HEK293T (cell line): ENCODE data around the gene ANKRD13B.

Source experiments
- ARNT ChIP-seq: fragments of 450-650 bp; IDR thresholded peaks from 2 replicates; pipeline ENCODE4 v1.6.1; 2017; ENCODE audit warnings: mild to moderate bottlenecking
- BHLHE40 ChIP-seq: fragments of 450-650 bp; IDR thresholded peaks from 2 replicates; pipeline ENCODE4 v1.6.1; 2016; ENCODE audit warnings: mild to moderate bottlenecking, moderate library complexity, borderline replicate concordance
- CTBP1 ChIP-seq: fragments of 450-650 bp; IDR thresholded peaks from 2 replicates; pipeline ENCODE4 v1.6.1; 2016; ENCODE audit warnings: borderline replicate concordance
- ELF4 ChIP-seq: fragments of 450-650 bp; IDR thresholded peaks from 2 replicates; pipeline ENCODE4 v1.6.1; 2017; ENCODE audit warnings: antibody characterized with exemption
- FOXK2 ChIP-seq: fragments of 450-650 bp; IDR thresholded peaks from 2 replicates; pipeline ENCODE4 v1.6.1; 2016; ENCODE audit warnings: mild to moderate bottlenecking
- FOXM1 ChIP-seq: fragments of 450-650 bp; IDR thresholded peaks from 2 replicates; pipeline ENCODE4 v1.6.1; 2017; ENCODE audit warnings: mild to moderate bottlenecking, borderline replicate concordance
- HDGF ChIP-seq: fragments of 450-650 bp; IDR thresholded peaks from 2 replicates; pipeline ENCODE4 v1.6.1; 2017; ENCODE audit warnings: antibody characterized with exemption, borderline replicate concordance
- LEF1 ChIP-seq: fragments of 450-650 bp; IDR thresholded peaks from 2 replicates; pipeline ENCODE4 v1.6.1; 2017; ENCODE audit warnings: mild to moderate bottlenecking, borderline replicate concordance
- NFRKB ChIP-seq: fragments of 450-650 bp; IDR thresholded peaks from 2 replicates; pipeline ENCODE4 v1.6.1; 2016; ENCODE audit warnings: mild to moderate bottlenecking, moderate library complexity
- SP1 ChIP-seq: fragments of 450-650 bp; IDR thresholded peaks from 2 replicates; pipeline ENCODE4 v1.6.1; 2017
- TARDBP ChIP-seq: fragments of 450-650 bp; IDR thresholded peaks from 2 replicates; pipeline ENCODE4 v1.6.1; 2016
- ZNF384 ChIP-seq: fragments of 450-650 bp; IDR thresholded peaks from 2 replicates; pipeline ENCODE4 v1.6.1; 2016
- TF ChIP-seq, protein P1 (sequence below): fragments of 450-650 bp; IDR thresholded peaks from 2 replicates; pipeline ENCODE4 v1.6.1; 2016

GRCh38 chr17:29663155-29663554 lies 70.2 kb downstream of the ANKRD13B start:
- TF ChIP-seq TARDBP, result no peak
- no peak for TF ChIP-seq ZNF384
- TF ChIP-seq NFRKB, result no peak
- TF ChIP-seq BHLHE40, result no peak
- no peak for TF ChIP-seq FOXK2
- TF ChIP-seq SP1, result no peak
- no peak for TF ChIP-seq ARNT
- TF ChIP-seq HDGF, result no peak
- no peak for TF ChIP-seq CTBP1
- no peak for TF ChIP-seq FOXM1
- no peak for TF ChIP-seq ELF4
- TF ChIP-seq LEF1, result no peak
- TF ChIP-seq, protein P1, sequence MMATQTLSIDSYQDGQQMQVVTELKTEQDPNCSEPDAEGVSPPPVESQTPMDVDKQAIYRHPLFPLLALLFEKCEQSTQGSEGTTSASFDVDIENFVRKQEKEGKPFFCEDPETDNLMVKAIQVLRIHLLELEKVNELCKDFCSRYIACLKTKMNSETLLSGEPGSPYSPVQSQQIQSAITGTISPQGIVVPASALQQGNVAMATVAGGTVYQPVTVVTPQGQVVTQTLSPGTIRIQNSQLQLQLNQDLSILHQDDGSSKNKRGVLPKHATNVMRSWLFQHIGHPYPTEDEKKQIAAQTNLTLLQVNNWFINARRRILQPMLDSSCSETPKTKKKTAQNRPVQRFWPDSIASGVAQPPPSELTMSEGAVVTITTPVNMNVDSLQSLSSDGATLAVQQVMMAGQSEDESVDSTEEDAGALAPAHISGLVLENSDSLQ, result no peak
